MM.1S (cell line): ENCODE data around the gene ERC2.

Experiments used
- EZH2 ChIP-seq: fragments of 300-600 bp; sonication (generic); optimal IDR thresholded peaks from 2 replicates; pipeline ENCODE3; 2017; ENCODE audit warnings: low read depth, mild to moderate bottlenecking, antibody characterized with exemption, low read length, mixed read lengths
- EZH2phosphoT487 ChIP-seq: fragments of 300-600 bp; sonication (generic); IDR thresholded peaks from 2 replicates; pipeline ENCODE4 v1.6.1; 2018; ENCODE audit warnings: antibody characterized with exemption, low read length
- TF ChIP-seq, protein P1 (sequence below): fragments of 300-600 bp; sonication (generic); IDR thresholded peaks from 2 replicates; pipeline ENCODE4 v1.5.1; 2016; ENCODE audit warnings: antibody characterized with exemption, low read length, mixed read lengths

DNA sequence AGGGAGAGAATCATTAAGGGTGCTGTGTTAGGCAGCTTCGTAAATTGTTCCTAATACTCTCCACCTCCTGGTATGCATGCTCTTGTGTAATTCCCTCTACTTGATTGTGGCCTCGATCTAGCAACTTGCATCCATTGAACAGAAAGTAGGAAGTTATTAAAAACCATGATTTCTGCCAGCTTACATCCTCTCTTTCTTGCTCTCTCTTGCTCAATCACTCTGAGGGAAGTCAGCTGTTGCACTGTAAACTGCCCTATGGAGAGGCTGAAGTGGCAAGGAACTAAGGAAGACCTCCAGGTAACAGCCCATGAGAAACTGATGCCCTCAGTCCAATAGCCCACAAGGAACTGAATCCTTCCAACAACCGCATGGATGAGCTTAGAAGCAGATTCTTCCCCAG is 92.6 kb downstream of the ERC2 start:
- TF ChIP-seq, protein P1, sequence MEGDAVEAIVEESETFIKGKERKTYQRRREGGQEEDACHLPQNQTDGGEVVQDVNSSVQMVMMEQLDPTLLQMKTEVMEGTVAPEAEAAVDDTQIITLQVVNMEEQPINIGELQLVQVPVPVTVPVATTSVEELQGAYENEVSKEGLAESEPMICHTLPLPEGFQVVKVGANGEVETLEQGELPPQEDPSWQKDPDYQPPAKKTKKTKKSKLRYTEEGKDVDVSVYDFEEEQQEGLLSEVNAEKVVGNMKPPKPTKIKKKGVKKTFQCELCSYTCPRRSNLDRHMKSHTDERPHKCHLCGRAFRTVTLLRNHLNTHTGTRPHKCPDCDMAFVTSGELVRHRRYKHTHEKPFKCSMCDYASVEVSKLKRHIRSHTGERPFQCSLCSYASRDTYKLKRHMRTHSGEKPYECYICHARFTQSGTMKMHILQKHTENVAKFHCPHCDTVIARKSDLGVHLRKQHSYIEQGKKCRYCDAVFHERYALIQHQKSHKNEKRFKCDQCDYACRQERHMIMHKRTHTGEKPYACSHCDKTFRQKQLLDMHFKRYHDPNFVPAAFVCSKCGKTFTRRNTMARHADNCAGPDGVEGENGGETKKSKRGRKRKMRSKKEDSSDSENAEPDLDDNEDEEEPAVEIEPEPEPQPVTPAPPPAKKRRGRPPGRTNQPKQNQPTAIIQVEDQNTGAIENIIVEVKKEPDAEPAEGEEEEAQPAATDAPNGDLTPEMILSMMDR = no peak
- TF ChIP-seq EZH2 (no peak), EZH2phosphoT487 (no peak)
